GM19239 (cell line): ENCODE measurements around the gene ECE1.

Experiments used
- DNase-seq: peaks from one replicate; pipeline ENCODE4 v3.0.0; 2011; ENCODE audit warnings: low spot score; ENCODE audit not compliant: insufficient read length
- FAIRE-seq: peaks from 2 replicates; lab custom pipeline; 2011; peaks lifted over from hg19 to GRCh38; lab: Jason Lieb, UNC

Gene ECE1

DNA sequence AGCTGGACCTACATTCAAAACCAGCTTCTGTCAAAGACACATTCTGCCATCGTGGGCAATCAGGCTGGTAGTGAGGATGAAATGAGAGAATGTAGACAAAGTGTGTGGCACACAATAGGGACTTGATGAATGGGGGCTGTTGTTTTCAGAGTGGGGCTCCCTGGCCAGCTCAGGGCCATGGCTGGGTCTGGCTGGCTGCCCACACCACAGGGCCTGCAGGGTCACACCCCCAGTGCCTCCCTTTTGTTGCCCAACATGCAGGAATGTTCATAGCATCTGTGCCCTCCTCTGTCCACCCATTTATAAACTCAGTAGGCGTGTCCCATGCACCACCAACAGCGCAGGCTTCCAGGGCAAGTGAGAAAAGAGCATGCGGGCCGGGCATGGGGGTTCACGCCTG is 20.8 kb upstream of the ECE1 start:
- DNase-seq (no peak), FAIRE-seq (no peak)

DNA sequence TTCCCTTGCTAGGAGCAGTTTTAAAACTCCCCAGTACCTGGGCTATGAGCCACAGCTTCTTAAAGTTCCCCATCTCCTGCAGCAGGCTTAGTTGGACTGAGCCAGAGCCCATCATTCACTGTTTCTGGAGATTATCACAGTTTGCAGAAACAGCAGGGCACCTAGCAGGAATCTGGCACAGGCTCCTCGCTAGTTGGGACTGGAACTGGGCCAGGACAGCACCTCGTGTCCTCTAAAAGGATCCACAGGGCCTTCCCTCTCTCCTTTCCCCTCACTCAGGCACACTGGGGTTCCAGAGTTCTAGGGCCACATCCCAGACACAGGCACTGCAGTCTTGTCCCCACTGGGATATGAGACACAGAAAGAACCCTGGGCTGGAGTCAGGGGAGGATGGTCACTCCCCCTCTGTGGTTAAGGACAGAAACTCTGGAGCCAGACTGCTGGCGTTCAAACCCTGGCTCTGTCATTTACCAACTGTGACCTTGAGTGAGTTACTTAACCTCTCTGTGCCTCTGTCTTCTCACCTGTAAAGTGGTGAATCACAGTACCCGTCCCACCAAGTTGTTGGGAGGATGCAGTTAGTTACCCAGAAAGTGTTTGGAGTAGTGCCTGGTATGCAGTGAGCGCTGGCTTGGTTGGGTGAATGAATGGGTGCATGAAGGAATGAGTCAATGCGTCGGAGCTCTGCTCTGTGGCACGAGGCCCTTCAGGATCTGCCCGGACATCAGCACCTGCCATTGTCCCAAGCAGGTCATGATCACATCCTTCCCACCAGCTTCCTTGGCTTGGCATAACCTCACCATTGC is 18.8 kb upstream of the ECE1 start:
- DNase-seq (no peak), FAIRE-seq (no peak)

DNA sequence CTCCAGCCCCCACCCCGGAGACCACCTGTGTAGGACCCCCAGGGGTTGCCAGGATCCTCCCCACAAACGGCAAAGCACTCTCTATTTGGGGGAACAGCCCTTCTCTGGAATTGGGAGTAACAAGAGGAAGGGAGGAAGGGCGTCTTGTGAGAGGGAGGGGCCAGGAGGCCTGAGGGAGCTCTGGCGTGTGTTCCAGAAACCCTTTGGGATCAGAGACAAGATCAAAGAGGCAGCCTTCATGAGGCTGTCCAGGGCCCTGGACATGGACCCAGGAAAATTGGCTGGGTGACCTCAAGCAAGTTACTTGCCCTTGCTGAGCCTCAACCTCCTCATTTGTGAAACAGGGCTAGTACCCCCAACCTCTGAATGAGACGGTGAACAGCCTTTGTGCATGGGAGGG is 18.1 kb upstream of the ECE1 start:
- no peak for DNase-seq
- no peak for FAIRE-seq

DNA sequence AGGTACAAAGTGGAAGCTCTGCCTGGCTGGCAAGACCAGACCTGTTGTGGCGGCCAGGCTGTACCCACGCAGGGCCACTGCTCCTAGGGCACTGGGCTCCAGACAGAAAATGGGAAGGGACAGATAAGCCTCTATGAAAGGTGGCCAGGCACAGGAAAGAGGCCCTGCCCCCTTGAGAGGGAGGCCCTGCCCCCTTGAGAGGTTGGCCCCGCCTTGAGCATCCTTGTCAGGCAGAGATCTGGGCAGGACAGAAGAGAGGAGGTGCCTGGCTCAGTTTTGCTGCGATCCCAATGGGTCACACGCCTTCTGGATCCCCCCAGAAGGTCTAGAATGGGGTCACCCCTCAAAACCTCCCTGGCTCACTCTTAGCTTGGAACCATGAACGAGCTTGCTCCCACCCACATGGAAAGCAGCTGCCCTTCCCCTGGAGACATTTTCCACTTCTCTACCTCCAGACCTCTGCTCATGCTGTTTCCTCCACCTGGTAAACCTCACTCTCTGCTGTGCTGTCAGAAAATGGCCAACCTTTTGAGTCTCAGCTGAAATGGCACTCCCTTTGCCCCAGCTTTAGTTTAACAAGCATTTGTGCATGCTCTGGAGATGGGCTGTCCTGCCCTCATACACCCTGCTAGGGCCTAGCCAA is 17.5 kb upstream of the ECE1 start:
- DNase-seq = no peak
- no peak for FAIRE-seq

DNA sequence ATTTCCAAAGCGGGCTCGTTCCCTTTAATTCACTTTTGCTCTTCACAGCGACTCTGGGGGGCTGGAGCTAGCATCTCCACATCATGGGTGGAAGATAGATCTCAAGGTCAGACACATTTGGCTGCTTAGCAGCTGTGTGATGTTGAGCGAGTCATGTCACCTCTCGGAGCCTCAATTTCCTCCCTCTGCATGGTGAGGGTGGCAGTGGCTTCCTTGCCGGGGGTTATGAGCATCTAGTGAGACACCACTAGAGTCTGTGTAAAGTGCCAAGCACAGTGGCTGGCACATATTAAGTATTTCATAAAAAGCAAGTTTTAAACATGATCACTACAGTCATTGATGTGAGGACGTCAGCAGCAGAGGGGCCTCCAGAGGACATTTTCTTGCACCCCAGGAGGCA is 16.9 kb upstream of the ECE1 start:
- FAIRE-seq (no peak), DNase-seq (no peak)

DNA sequence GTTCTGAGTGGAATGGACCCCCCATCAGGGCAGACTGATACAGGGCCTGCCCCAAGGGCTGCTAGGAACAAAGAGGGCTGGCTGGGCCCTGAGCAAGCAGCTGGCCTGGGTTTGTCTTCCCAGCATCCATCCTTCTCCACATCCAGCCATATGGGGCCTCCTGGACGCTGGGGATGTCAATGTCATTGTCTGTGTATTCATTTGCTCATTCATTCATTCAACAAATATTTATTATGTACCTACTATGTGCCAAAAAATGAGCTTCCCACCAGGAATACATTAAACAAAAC is 15.6 kb upstream of the ECE1 start:
- no peak for DNase-seq
- FAIRE-seq = no peak

DNA sequence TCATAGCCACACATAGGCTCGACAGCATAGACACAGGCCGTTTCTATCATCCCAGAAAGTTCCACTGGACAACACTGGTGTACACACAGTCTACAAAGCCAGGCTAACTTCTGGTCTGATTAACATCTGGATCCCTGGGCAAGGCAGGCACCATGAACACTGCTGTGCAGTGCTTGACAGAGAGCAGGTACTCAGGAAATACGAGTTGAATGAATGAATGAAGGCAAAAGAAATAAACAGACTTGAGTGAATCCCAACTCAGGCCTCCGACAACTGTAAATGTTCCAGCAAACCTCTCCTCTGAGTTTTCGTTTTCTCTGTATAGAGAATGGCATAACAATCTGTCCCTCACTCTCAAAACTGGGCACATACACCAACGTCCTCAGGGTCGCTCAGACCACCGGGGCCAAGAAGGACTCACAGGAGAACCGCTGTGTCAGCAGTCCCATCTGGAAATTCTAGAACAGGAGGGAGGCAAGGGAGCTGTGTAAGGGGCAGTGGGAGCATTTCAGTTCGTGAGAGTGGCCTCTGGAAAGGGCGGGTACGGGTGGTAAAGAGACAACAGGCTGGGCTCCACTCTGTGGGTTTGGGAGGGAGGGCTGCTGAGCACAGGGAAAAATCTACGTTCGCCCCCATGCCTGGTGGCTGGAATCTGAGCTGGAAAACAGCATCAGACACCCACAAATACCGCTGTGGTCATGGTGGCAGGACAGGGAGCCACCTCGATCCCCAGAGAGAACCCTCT is 15.1 kb upstream of the ECE1 start:
- DNase-seq (no peak), FAIRE-seq (no peak)

DNA sequence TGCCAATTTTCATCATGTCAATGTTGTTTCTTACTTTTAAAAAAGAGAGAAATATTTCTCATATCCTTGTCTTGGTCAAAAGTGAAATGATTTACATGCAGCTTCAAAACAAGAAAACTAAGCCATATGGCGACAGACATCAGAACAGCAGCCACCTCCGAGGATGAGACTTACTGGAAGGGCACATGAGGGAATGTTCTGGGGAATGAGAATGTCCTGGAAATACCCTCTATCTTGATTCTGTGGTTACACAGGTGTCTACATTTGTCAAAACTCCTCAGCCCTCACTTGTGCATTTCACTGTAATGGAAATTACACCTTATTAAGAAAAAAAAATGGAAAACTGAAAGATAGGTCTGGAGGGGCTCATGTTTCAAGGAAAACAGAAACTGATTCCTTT is 14.2 kb upstream of the ECE1 start:
- DNase-seq (no peak), FAIRE-seq (no peak)

DNA sequence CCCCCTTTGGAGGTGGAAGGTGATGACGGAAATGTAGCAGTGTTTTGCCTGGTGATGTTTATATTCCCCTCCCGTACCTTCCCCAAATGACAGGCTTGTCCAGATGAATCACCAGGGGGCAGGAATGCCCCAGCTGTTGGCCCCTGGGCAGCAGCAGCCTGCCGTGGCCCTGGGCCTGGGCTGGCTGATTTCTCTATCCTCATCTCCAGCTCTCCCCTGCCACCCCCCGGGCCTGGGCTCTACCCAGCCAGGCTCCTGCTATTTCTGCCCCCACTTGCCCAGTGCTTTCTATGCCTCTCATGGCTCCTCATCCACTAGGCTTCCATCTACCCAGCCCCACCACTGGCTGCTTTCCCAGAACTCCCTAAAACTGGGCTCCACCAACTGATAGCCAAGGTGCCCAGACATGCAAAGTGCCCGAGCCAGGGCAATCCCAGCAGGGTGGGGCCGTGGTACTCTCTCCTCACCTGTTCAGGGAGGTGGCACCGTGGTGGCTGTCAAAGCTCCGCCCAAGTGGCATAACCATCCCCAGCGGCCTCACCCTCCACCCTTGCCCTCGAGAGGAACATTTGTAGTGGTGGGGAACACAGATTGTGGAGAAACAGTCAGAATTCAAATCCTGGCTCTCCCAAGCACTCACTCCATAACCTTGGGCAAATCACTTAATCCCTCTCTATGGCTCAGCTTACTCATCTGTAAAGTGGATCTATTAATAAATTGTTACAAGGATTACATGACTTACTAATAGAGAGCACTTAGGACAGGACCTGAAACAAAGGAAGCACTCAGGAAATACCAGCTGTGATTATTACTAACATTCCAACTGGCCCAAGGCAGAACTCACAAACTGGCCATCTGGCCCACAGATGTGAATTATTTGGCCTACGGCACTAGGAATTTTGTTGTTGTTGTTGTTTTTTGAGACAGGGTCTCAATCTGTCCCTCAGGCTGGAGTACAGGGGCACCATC is 12.8 kb upstream of the ECE1 start:
- no peak for DNase-seq
- FAIRE-seq = no peak

DNA sequence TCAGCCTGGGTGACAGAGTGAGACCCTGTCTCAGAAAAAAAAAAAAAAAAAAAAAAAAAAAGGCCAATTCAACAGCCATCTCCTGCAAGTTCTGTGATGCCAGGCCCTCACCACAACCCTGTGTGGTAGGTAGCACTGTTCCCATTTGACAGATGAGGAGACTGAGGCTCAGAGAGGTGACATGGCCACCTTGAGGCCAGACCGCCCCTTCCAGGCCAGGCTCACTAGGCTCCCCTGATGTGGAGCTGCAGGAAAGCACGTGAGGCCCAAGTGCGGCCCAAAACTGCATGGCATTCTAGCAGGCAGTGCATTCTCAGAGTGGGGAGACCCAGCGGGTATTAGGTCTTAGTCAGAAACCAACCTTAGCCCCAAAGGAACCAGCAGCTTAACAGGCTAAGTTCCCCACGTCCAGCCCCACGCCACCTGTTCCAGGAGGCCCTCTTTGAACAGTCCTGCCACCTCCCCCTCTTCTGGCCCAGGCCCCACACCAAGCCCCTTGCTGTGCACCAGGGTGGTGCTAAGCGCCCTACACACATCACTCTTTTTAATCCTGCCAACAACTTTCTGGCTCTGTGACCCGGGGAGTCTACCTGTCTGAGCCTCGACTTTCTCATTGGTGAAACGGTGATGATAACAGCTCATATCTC is 11.7 kb upstream of the ECE1 start:
- FAIRE-seq (no peak), DNase-seq (no peak)

DNA sequence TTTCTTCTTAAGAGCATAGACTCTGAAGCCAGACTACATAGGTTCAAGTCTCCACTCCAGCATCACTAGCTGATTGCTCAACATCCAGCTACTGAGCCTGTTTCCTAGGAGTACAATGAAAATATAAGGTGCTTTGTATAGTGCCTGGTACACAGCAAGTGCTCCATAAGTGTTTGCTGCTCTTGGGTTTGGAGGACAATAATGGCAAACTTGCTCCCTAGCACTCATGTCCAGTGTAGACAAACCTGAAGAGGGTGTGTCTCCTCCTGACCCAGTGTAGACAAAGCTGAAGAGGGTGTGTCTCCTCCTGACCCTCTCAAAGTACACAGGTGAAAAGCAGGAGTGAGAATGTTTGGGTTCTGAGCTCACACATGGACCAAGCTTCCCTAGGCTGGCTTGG is 10.5 kb upstream of the ECE1 start:
- DNase-seq (no peak), FAIRE-seq (no peak)

DNA sequence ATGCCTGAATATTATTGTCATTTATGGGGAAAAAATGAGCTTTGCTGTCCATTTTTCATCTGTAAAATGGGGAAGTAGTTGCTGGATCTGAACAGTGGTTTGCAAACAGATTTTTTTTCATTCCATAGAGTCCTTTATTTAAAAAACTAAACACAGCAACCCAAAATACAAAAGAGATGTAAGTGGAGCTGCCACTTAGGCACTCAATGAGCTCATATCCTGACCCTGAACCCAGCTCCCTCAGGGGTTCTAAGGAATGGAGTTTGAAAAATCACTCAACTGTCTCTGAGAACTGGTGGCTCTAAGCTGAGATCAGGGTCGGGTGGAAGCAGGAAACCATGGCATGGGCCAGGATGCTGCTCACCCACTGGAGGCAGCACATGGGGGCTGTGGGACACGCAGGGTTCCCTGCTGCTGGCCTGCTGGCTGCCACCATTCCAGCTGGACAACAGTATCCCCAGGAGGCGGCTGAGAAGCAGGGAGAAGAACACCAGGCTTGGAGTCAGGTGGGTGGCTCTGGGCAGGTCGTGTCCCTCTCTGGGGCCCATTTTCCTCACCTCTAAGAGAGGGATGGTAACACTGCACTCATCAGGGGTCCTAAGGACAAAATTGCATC is 9.6 kb upstream of the ECE1 start:
- DNase-seq (no peak), FAIRE-seq (no peak)

DNA sequence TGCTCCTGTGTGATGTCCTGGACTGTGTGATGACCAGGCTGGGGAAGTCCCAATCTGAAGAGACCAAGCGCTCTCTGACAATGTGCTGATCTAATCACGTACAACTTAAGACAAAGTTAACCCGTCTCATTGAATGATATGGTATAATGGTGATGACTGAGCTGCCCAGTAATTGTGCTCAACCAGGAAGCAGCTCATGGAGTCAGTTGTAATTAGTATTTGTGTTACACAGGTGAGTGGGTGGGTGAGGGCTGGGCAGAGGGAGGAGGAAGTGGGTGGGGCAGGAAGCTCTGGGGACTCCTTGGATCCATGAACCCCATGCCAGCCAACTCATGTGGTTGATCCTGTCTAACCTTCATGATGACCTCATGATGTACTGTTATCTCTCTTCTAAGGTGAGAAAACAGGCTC is 8.7 kb upstream of the ECE1 start:
- no peak for FAIRE-seq
- DNase-seq = no peak

DNA sequence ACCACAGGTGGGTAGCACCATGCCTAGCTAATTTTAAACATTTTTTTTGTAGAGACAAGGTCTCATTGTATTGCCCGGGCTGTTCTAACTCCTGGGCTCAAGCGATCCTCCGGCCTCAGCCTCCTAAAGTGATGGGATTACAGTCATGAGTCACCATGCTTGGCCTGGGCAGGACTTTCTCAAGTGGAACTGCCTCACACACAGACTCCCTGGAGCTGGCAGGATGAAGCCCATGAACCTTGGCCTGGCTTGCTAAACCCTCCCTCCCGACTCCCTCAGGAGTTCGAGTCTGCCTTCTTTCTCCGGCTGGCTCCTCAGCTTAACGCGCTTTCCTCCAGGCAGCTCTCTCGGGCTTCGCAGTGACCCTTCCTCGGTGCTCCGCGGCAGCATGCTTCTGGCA is 7.7 kb upstream of the ECE1 start:
- DNase-seq (no peak), FAIRE-seq (no peak)

DNA sequence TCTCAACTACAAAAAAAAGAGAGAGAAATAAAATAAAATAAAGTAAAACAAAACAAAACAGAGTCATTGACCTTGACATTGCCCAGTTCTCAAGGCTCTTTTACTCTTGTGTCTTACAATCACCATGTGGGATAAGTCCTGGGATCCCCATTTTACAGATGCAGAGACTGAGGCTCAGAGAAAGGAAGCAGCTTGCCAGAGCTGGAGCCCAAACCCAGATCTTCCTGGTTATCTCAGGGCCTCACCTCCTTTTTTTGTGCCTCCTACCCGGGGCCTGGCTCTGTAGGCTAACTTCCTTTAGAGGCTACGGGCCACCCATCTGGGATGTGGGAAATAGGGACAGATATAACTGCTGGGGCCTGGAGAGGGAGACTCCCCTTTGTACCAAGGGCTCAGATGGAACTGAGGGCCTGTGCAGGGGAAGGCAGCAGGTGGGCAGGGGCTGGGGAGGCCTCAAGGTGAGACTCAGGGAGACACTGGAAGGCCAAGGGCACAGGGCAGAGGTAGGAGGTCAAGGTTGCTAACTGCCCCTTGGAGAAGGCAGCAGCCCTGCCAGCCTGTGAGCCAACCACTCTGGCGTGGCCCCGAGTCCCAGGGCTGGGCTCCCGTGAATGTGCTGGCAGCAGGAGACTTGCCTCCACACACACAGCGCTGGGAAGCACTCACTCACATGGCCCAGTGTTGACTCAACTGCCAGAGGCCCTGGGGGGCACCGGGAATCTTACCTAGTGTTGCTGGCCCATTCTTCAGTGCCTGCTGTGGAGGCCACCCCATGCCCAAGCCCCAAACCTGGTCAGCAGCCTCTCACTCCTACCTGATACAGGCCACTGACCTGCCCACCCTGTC is 6.5 kb upstream of the ECE1 start:
- FAIRE-seq = no peak
- DNase-seq = no peak

DNA sequence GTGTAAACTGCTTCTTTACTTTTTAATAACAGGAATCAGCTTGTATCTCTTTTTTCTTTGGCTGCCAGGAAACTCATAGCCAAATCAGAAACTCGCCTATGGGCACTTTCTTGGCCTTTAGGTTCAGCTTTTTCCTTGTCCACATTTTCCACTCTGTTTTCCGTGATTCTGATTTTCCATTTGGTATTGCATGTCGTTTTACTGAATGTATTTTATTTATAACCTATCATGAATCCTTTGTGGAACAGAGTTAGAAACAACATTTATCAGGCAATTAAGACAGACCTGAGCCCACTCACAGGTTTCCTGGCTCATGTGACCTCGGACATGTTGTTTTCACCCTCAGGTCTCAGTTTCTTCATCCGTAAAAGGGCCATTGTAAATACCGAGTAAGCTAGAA is 5.3 kb upstream of the ECE1 start:
- DNase-seq (no peak), FAIRE-seq (no peak)

DNA sequence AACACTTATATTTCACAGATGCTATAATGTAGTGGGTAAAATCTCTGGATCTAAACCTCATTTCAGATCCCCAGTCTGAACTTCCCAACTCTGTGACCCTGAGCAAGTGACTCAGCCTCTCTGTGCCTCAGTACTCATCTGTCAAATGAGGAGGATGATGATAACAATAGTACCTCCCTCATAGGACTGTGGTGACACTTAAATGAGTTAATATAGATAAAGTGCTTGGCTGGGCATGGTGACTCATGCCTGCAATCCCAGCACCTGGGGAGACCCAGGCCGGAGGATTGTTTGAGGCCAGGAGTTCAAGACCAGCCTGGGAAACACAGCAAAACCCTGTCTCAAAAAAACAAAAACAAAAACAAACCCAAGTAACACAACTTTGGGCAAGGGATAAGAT is 4.7 kb upstream of the ECE1 start:
- FAIRE-seq (no peak), DNase-seq (no peak)

DNA sequence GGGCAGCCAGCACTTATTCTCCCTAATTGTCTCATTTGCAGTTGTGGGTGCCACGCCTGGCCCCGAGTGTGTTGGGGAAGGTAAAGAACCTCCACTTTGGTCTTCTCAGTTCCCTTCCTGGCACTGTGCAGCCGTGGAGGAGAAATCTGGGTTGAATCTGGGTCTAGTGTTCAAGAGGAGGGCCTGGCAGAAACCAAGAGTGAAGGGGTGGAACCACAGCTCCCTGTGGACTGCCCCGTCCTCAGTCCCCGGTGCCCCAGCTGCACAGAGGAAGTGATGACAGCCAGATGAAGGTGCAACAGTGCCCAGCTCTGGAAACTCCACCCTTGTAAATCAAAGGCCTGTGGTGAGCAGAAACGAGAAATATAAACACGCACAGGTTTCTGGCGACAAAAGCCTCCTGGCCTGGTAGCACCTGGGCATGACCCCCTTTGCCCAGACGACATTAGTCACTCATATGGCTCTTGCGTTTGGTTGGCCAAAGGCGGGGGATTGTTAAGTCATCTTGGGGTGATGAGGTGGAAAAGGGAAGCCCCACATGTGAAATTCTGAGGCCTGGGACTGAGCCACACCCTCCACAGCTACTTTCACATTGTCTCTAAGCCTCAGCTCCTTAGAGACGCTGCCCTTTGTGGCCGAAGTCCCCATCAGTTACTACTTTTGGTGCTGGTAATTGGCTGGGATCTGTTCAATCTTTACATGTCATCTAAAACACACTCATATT is 4.2 kb upstream of the ECE1 start:
- FAIRE-seq = peak; percentile 98
- DNase-seq = peak; percentile 64
